GM12878 (cell line): Measurements from ENCODE around the gene SORL1. TPM values are rescaled to one million over a fixed set of nuclear protein-coding genes. Genes with fewer than 3 reads are reported as not detected.

Source experiments
- ATAC-seq: fragments of 200-7000 bp; cut with Tn5 transposase; 3 replicates; pipeline ENCODE4 v1.9.1; 2020; ENCODE audit warnings: mild to moderate bottlenecking, moderate library complexity
- BruUV-seq: library from RNA; stranded (reverse); fragments of 400-500 nt; replicated peaks from 2 replicates; lab custom pipeline; 2021; lab: Mats Ljungman, UMichigan
- CTCF ChIA-PET: fragments of 300-600 bp; sonication (Branson Sonifier 250); formaldehyde crosslinking; extraction: SDS; loops from one replicate; lab custom pipeline; 2021; ENCODE audit warnings: inconsistent platforms; lab: Yijun Ruan, JAX
- POLR2A ChIA-PET: fragments of 350-600 bp; formaldehyde crosslinking; extraction: SDS; loops from one replicate; lab custom pipeline; 2021; ENCODE audit warnings: inconsistent platforms; lab: Charles Lee
- RAD21 ChIA-PET: fragments of 300-600 bp; sonication (Branson Sonifier 250); formaldehyde crosslinking; loops from one replicate; lab custom pipeline; 2023; ENCODE audit warnings: antibody characterized with exemption; ENCODE audit not compliant: unreplicated experiment; lab: Charles Lee
- SMC1A ChIA-PET: fragments of 300-600 bp; sonication (Branson Sonifier 250); formaldehyde crosslinking; loops from one replicate; lab custom pipeline; 2023; ENCODE audit not compliant: unreplicated experiment, uncharacterized antibody; lab: Charles Lee
- DNase-seq: peaks from one replicate; pipeline ENCODE4 v3.0.0-alpha.2; 2011; ENCODE audit warnings: low read depth, low spot score
- FAIRE-seq: peaks from 3 replicates; lab custom pipeline; 2011; peaks lifted over from hg19 to GRCh38; lab: Jason Lieb, UNC
- H2AFZ ChIP-seq: 2 replicates; pipeline ENCODE4 v1.6.0; 2011; ENCODE audit warnings: low read depth, low read length, control low read depth; ENCODE audit not compliant: control insufficient read depth
- H3K27ac ChIP-seq: 2 replicates; pipeline ENCODE4 v1.5.1; 2011; ENCODE audit warnings: control low read depth; ENCODE audit not compliant: control insufficient read depth, insufficient read depth
- H3K27me3 ChIP-seq, 2 experiments: replicated peaks in 1 of 2; 2 replicates each; pipeline versions ENCODE4 v1.6.0 to v1.6.1; 2011; ENCODE audit warnings: low read length in 1 of 2; ENCODE audit not compliant: control insufficient read depth in 2 of 2, insufficient read depth in 2 of 2
- H3K36me3 ChIP-seq, 2 experiments: 2 replicates each; pipeline ENCODE4 v1.5.1; 2011; ENCODE audit warnings: low read length in 1 of 2; ENCODE audit not compliant: control insufficient read depth in 2 of 2, insufficient read depth in 2 of 2
- H3K4me1 ChIP-seq: 2 replicates; pipeline ENCODE4 v1.6.1; 2011; ENCODE audit warnings: mild to moderate bottlenecking, low read length, moderate library complexity, mixed read lengths; ENCODE audit not compliant: control insufficient read depth, insufficient read depth
- H3K4me2 ChIP-seq: 2 replicates; pipeline ENCODE4 v1.6.0; 2011; ENCODE audit warnings: control low read depth; ENCODE audit not compliant: control insufficient read depth, insufficient read depth
- H3K4me3 ChIP-seq: fragments of 200-600 bp; sonication (generic); 2 replicates; pipeline ENCODE4 v1.5.1; 2016
- H3K79me2 ChIP-seq: 2 replicates; pipeline ENCODE4 v1.6.0; 2011; ENCODE audit warnings: low read length; ENCODE audit not compliant: control insufficient read depth, insufficient read depth
- H3K9ac ChIP-seq: 2 replicates; pipeline ENCODE4 v1.8.0; 2011; ENCODE audit warnings: low read length, control low read depth, mixed read lengths; ENCODE audit not compliant: control insufficient read depth, insufficient read depth
- H3K9me3 ChIP-seq: replicated peaks from 3 replicates; pipeline ENCODE4 v1.5.1; 2011; ENCODE audit warnings: mild to moderate bottlenecking, low read length; ENCODE audit not compliant: control insufficient read depth, insufficient read depth
- H4K20me1 ChIP-seq: 2 replicates; pipeline ENCODE4 v1.6.0; 2011; ENCODE audit not compliant: control insufficient read depth, insufficient read depth
- ATF2 ChIP-seq: IDR thresholded peaks from 2 replicates; pipeline ENCODE4 v1.6.1; 2012; ENCODE audit warnings: low read length, inconsistent platforms
- BCL3 ChIP-seq: IDR thresholded peaks from 2 replicates; pipeline ENCODE4 v1.6.1; 2011; ENCODE audit warnings: borderline replicate concordance, low read depth, mild to moderate bottlenecking, moderate library complexity, low read length; ENCODE audit not compliant: insufficient read depth, poor library complexity, severe bottlenecking
- GABPA ChIP-seq: IDR thresholded peaks from 2 replicates; pipeline ENCODE4 v1.6.1; 2014; ENCODE audit warnings: antibody characterized with exemption, low read depth, mild to moderate bottlenecking, inconsistent platforms
- IRF3 ChIP-seq: fragments of 450-650 bp; IDR thresholded peaks from 2 replicates; pipeline ENCODE4 v1.6.1; 2014; ENCODE audit warnings: mild to moderate bottlenecking
- NFXL1 ChIP-seq: fragments of 450-650 bp; IDR thresholded peaks from 2 replicates; pipeline ENCODE4 v1.6.1; 2017; ENCODE audit warnings: antibody characterized with exemption, mild to moderate bottlenecking, borderline replicate concordance
- whole genome bisulfite sequencing: methylation state at CpG from one replicate; pipeline ENCODE4 v1.1.6; 2016; ENCODE audit warnings: low lambda C conversion rate; ENCODE audit not compliant: insufficient replicate concordance, insufficient coverage; ENCODE audit errors: missing lambda C conversion rate; 5-methylcytosine and 5-hydroxymethylcytosine counted together
- in situ Hi-C: fragments of 300-500 bp; cut with MboI; formaldehyde crosslinking; loops from 9 replicates; pipeline ENCODE4 v1.14.3; 2018; ENCODE audit warnings: mixed read lengths
- intact Hi-C: fragments of 100-400 bp; cut with micrococcal nuclease; formaldehyde crosslinking; loops from one replicate; pipeline ENCODE4 v1.14.2; 2022; ENCODE audit not compliant: unreplicated experiment
- polyA plus RNA-seq, 11 experiments: library from polyadenylated mRNA; depleted of rRNA in 4 of 11; unstranded in 6 of 11; stranded (reverse) in 5 of 11; fragments of >200 nt; fragmentation: Nextera tagmentation in 4 of 11; fragmentation: Illumina TruSeq in 1 of 11; extraction: Ambion mirVana in 4 of 11; extraction: Trizol in 1 of 11; gene quantifications; 1 replicate in 1 of 11; 2 replicates in 10 of 11; pipeline versions ENCODE4 v1.2.1 to v1.2.3, GENCODE V29; 2011 to 2016; ENCODE audit warnings: inconsistent platforms in 2 of 11, missing spikeins in 2 of 11, low read depth in 1 of 11
- total RNA-seq, 4 experiments: library from RNA; depleted of rRNA in 3 of 4; stranded (reverse); fragments of >200 nt in 3 of 4; fragmentation: Illumina TruSeq in 1 of 4; extraction: Trizol in 1 of 4; gene quantifications; 2 replicates each; pipeline versions ENCODE4 v1.2.1 to v1.2.3, GENCODE V29; 2013 to 2021

The SORL1 gene
- total and polyA plus RNA-seq, 10 of the 15 experiments (the other 5 are each of a cell fraction or from before 2014, with no cell fraction given): 20.2 to 107 (median 59.9) TPM

- no peak overlapping the region for H2AFZ ChIP-seq
- no peaks in the 10 kb centered on the region for H3K27me3 ChIP-seq
- WGBS: 94% methylated on average over 4 of the region's 4 CpGs
- no peak overlapping the region for H3K4me3 ChIP-seq
- ChIA-PET POLR2A (no interaction called here), RAD21 (interaction anchor here (1.0 to 1.1 kb wide), 2 partner anchors 88 to 114 kb away, joined by 3 read pairs; no protein-coding TSS in a partner anchor), SMC1A (interaction anchor here (1.5 to 1.6 kb wide), 2 partner anchors 9 to 255 kb away, joined by 3 to 5 read pairs; no protein-coding TSS in a partner anchor)
- in situ Hi-C loops: no loop called here
- H3K27ac ChIP-seq: peak overlapping the region; percentile 46
- peaks cover 8% of the 10 kb centered on the region for H3K9me3 ChIP-seq
- no peak for ATAC-seq
- H3K36me3 ChIP-seq: peaks cover 15 to 58% of the 10 kb centered on the region in 2 experiments
- no peaks in the 10 kb centered on the region; the same call in 1 of the 2 replicates for H3K79me2 ChIP-seq
- BruUV-seq: no TSS peak
- no peak for FAIRE-seq
- H3K4me2 ChIP-seq: no peak overlapping the region
- TF ChIP-seq IRF3 (no peak), ATF2 (no peak), NFXL1 (no peak), BCL3 (no peak), GABPA (peak; percentile 32; the same call in 1 of the 2 replicates)
- TF ChIP-seq, all 136 proteins: peak for 1
- H4K20me1 ChIP-seq: no peaks in the 10 kb centered on the region
- H3K4me1 ChIP-seq: peaks cover 6% of the 10 kb centered on the region
- intact Hi-C loops: no loop called here
- CTCF ChIA-PET: interaction anchor here (0.7 kb wide), 1 partner anchor 9 kb away, joined by 3 read pairs; no protein-coding TSS in a partner anchor
- H3K9ac ChIP-seq: no peak overlapping the region
- DNase-seq: no peak
Measured at GRCh38 chr11:121582296-121582695, 130.2 kb downstream of the SORL1 start.
